Kidney glomerular epithelial cell (primary cell): Measurements from ENCODE around the gene TSPAN9.
"Not testable (repeated sequence)": the region's sequence is repeated elsewhere in the genome, so short reads cannot be mapped to it uniquely, and the experiment has no call there.

Source experiments
- DNase-seq: peaks from one replicate; lab custom pipeline; 2025; lab: John Stamatoyannopoulos, UW

TSPAN9 gene

DNA sequence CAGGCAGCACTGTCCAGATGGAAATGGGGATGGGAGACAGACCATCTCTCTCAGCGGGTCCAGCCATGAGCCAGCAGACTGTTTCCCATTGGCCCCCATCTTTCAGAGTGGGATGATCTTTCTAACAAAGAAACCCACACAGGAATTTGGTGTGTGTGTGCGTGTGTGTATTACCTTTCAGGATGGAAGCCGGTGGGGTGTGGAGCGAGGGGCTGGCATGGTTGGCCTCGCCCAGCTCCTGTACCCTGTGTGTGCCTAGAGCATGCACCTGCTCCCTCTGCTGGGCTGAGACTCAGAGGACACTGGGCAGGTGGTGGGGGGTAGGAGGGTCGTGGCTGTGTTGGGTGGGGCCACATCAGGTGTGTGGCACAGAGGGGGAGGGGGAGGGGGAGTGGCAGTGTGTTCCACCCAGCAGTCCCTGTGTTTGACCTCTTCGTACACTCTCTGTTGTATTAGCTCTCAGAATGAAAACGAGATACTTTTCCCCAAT lies 33.0 kb upstream of the TSPAN9 start:
- DNase-seq = no peak

DNA sequence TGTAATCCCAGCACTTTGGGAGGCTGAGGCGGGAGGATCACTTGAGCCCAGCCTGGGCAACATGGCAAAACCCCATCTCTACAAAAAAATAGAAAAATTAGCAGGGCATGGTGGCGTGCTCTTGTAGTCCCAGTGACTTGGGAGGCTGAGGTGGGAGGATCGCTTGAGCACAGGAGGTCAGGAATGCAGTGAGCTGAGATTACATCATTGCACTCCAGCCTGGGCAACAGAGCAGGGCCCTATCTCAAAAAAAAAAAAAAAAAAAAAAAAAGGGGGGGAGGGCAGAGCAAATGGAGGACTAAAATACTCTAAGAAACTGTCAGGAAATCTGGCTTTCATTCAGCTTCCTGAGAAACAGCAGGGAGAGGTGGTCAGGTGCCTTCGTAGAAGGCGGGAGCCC lies 31.7 kb upstream of the TSPAN9 start:
- DNase-seq = no peak

DNA sequence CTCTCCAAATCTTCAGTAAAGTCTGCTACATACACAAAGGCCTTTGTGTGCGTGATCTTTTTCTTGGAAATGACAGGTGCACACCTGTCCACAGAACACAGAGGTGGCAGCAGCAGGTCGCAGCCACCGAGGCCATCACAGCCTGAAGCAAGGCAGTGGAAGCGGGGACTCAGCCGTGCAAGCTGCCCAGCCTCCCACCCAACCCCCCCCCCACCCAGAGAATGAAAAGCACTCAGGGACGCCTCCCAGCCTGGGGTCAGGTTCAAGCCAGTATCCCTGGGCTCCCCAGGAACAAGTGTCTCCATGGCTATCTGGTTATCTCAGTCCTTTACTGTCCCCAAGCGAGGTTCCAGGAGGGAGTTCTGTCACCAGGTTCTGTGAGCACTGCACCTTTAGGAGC lies 31.2 kb upstream of the TSPAN9 start:
- no peak for DNase-seq

DNA sequence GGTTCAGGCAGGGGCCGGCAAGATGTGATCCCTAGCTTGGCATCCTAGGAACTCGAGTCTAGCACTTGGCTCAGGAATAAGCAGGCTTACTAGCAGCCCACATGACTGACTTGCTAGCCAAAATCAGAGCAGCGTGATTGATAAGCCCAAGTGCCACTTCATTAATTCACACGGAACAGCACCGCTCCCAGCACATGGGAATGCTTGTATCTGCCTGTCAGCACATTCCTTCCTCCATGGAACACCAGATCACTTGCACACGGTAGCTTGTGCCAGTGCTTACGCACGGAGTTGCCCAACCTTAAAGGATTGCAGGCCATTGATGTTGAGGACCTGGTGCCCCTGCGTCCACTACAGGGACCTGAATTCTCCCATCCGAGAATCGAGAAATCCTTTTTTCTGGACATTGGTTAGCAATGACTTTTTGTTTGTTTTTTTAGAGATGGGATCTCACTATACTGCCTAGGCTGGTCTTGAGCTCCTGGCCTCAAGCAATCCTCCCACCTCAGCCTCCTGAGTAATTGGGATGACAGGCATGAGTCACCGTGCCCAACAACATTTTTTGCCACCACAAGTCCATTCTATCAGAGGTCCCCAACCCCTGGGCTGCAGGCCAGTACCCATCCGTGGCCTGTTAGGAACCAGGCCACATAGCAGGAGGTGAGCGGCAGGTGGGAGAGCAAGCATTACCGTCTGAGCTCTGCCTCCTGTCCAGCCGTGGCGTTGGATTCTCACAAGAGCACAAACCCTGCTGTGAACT lies 30.6 kb upstream of the TSPAN9 start:
- no peak for DNase-seq

DNA sequence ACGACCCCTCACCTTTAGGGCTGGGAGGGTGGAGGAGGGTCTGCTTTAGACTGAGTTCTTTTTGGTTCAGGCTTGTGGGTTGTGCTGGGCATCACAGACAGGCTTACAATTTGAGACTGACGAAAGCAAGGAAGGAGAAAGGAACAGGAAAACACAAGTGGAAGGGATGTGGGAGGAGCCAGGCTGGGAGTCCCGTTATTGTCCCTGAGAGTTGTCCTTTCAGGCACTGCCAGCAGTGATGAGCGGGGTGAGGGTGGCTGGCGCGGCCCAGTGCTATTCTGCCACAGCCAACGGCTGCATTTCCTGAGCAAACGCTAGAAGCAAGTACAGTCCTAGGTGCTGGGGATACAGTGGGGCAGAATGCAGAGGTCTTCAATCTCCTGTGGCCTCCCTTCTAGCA lies 29.2 kb upstream of the TSPAN9 start:
- DNase-seq = no peak

DNA sequence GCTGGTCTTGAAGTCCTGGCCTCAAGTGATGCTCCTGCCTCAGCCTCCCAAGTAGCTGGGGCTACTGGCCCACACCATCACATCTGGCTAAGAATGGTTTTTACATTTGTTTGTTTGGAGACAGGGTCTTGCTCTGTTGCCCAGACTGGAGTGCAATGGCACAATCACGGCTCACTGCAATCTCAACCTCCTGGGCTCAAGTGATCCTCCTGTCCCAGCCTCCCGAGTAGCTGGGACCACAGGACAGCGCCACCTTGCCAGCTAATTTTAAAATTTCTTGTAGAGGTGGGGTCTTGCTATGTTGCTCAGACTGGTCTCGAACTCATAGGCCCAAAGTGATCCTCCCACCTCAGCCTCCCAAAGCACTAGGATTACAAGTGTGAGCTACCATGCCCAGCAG lies 28.6 kb upstream of the TSPAN9 start:
- DNase-seq = no peak

DNA sequence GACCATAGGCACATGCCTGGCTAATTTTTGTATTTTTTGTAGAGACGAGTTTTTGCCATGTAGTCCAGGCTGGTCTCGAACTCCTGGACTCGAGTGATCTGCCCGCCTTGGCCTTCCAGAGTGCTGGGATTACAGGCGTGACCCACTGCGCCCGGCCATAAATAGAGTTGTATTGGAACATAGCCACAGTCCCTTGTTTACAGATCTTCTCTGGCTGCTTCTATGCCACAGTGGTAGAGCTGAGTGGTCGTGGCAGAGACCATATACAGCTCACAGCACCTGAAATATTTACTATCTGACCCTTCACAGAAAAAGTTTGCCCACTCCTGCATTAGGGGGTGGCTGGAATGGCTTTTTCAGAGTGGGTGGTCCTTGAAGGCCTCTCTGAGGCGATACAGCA lies 28.0 kb upstream of the TSPAN9 start:
- no peak for DNase-seq

DNA sequence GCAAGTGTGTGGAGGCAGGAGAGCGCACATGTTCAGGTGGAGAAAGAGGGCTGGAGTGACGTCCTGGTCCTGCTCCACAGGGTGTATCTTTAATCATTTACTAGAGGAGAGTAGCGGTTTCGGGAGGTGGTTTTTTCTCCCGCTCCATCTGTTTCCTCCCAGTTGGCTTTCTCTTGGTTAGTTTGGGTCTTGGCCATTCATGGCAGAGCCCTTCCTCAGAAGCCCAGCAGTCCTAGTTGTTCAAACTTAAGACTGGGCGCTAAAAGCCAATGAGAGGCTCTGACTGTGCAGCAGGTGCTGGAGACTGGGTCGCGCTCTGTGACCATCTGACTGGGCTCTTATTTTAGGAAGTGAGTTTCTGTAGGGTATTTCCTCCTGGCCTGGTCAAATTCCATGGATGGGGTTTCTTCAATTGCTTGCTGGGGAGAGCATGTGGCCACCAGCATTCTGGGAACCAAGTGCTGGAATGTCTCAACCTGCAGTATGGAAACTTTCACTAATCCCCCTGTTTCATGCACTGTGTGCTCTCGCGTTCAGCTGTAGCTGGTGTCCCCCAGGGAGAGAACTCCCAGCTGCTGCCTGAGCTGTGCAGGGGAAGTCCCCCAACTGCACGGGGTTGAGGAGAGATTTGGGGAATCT lies 27.4 kb upstream of the TSPAN9 start:
- peak; percentile 44 for DNase-seq

DNA sequence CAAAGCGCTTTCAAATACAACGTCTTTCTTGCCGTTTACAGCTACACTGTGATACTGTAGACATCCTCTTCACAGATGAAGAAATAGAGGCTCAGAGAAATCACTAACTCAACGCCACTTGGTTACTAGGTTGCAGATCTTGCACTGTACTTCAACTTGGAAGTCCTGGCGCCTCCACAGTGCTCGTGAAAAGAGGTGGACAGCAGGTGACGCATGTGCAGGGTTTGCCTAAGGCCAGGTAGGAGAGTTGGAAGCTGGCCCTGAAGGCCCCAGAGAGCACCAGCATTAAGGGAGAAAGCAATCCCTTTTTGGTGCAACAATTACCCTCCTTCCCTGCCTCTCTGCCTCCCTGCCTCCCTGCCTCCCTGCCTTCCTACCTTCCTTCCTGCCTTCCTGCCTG lies 22.8 kb upstream of the TSPAN9 start:
- DNase-seq = no peak

DNA sequence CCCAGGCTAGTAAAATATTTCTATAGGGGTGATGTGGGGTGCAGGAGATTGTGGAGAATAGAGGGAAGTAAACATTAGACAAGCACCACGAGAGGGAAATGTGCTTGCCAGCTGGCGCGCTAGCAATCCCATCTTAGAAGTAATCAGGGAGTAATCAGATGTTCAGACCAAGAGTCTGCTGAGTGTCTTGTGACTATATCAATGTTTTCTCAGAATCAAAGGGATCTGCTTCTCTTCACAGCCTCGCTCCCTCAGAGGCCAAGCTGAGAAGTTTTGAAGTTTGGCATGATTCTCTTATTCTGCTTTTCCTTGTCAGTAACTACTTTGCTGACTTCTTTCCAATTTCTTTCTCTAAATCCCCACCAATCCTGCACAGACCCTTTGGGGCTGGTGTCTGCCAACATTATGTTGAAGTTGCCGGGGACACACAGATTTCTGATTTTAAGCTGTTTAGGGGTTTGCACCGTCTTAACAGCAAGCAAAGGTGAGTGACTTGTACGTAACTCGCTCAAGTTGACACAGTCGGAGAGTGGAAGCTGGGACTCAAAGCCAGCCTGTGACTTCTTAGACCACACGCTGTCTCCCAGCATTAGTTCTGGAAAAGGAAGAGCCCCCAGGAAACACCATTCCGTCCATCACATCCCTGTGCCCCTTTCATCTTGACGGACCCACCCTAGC lies 22.0 kb upstream of the TSPAN9 start:
- no peak for DNase-seq

DNA sequence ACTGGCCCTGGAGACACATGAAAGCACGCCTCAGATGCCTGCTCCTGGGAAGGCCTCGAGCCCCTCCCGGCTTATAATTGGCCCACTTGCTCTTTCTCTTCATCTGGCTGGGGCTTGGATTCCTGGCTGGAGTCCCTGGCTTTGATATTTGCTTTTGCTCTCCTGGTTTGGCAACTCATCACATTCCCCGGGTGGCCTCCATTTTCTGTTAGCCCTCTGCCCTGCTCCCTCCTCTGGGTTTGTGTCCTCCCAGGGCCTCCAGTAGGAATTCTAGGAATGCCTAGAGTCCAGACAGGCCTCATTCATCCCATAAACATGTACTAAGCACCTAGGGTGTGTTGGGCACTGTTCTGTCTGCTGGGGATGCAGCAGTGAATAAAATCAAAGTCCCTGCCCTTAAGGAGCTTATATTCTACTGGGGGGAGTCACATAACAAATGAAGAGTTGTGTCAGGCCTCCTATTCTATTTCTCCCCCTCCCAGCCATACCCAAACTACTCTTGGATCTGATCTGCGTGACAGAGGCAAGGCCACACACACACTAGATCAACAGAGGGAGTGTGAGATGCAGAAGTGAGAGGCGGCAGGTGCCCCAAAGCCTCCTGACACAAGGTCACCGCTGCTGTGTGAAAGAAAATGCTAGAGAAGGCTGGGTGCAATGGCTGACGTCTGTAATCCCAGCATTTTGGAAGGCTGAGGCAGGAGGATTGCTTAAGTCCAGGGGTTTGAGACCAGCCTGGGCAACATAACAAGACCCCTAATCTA lies 21.3 kb upstream of the TSPAN9 start:
- no peak for DNase-seq

DNA sequence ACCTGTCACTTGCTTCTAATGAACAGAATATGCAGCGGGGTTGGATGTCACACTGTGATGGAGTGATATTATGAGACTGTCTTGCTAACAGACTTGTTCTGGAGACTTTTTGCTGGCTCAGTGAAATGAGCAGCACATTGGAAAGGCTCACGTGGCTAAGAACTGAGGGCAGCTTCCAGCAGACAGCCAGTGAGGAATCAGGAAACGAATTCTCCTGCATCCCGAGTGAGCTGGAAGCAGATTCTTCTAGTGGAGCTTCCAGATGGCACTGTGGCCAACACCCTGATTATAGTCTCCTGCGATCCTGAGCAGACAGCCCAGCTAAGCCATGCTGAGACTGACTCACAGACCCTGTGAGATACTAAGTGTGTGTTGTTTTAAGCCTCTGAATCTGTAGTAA lies 16.1 kb upstream of the TSPAN9 start:
- DNase-seq = no peak

DNA sequence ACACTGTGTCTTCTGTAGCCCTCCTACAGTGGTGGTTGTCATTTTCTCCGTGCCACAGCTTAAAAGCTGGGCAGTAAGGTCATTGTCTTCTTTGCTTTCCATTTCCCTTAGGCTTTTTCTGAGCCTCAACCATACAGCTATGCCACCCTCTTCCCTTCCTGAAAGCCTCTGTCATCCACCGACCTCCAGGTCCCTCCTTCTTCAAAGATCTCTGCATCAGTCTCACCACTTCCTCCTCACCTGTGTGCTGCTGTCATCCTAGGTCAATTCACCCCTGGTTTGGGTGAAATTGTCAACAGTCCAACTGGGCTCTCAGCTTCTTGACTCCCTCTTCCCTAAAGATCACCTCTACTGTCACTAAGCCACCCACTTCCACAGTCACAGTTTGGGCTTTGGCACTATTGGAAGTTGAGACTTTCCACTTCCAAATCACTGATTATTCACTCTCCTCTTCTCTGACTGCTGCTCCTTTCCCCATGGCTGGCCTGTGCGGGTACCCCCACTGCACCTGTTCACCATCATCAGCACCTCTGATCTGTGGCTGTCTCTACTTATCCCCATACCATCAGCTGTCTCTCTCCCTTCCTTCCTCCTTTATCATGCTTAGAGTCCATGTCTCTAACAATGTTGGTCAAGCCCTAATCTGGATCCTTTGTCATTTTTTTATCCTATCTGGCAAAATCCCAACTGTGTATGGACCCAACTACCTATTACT lies 15.5 kb upstream of the TSPAN9 start:
- no peak for DNase-seq

DNA sequence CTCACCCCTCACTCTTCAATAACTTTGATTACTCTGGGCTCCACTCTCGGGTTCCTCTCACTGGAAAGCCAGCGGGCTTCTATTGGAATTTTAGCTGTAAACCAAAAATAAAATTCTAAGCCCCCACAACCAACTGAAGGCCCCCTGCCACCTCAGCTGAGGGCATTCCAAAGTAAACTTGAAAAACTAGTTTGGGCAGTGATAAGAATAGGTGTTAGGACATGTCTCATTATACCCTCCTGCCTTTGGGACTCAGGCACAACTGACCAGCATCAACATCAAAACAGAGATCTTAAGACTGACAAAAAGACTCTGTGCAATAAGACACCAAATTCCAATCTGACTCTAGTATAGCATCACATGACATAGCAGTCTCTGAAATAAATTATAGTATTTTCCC lies 11.9 kb upstream of the TSPAN9 start:
- DNase-seq = no peak

DNA sequence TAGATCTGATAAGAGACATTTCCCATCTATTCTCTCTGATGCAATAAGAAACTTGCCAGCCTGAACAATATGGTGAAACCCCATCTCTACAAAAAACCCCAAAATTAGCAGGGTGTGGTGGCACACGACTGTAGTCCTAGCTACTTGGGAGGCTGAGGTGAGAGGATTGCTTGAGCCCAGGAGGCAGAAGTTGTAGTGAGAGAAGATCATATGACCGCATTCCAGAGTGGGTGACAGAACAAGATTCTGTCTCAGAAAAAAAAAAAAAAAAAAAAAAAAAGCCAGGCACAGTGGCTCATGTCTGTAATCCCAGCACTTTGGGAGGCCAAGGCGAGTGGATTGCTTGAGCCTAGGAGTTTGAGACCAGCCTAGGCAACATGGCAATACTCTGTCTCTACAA lies 11.3 kb upstream of the TSPAN9 start:
- DNase-seq = not testable (repeated sequence)

DNA sequence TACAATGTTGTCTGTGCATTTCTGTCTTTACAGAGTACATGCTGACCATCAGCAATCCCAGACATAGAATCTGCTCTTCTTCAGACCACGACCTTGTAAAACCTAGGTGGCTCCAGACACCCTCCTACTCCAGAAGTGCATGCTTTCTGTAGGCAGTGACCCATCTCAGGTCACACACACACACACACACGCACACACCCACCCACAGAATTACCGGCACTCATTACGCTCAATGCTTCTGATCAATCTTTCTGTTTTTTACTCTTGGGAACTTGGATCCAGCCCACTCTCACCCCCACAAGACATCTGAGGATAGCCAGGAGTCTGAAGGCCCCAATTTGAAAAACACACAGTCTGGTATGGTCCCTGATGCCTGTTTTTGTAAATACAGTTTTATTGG lies 7.5 kb upstream of the TSPAN9 start:
- DNase-seq = no peak

DNA sequence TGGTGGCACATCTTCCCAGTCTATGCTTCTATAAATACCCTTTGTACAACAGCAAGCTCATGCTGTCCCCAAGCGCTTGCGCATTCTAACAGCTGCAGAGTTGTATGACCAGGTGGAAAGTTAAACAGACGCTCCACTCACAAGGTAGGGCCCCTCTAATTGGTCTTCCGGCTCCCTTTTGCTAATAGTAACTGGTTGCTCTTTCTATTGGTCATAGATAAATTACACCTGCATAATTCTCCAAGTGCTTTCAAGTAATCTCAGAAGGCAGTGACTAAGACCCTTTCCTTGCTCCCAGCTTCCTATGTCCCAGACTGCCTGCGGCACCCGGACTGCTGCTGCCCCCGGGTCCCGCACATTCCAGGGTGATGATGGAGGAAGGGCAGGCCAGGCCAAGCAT lies 6.1 kb upstream of the TSPAN9 start:
- DNase-seq = peak; percentile 45

DNA sequence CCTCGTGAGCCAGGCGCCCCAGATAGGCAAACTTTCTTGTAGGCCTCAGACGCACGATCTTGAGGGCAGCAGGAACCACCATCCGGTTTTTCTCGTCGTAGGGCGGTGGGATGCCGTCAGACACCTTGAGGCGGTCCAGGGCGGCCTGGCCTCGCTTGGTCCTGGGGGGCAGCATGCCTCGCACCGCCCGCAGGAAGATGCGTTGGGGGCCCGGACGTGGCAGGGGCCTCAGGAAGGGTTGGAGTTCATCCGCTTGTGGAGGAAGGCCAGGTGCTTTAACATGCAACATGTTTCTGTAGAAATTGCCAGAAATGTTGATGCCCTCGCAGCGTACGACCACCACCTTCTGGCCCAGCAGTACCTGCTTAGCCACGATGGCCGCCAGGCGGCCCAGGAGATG lies 5.5 kb upstream of the TSPAN9 start:
- DNase-seq = no peak

DNA sequence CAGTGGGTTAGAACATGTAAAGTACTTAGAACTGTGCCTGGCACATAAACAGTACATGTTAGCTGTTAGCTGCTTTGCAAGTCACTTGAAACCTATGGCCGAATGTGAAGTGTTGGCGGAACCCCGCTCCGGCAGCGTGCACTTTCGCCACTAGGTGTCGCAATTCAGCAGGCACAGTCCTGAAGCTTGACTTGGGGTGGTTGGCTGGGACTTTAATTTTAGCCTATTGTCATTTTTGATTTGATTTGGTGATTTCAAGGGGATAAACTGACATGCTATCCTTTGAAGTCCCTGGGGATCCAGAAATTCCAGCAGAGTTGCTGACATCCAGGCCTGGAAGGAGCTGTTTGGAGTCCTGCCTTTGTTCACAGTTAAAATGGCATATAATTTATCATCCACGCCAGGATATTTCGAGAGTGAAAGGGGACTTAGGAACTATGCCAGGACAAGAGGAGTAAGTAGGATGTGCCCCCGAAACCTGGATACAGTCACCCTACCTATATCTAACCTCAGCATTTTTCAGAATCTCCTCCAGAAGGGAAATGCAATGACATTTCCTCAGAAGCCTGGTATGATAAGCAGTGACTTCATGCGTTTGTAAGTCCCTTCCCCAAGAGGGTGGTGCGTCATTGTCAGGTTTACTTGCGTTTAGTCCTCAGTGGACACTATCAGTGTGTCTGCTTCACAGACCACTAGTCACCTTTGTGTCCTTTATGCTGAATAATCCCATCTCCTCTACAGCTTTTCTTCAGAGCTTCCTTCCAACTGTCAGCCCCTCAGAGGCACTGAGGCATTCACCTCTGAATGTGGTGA lies 3.5 kb upstream of the TSPAN9 start:
- peak; percentile 51 for DNase-seq

DNA sequence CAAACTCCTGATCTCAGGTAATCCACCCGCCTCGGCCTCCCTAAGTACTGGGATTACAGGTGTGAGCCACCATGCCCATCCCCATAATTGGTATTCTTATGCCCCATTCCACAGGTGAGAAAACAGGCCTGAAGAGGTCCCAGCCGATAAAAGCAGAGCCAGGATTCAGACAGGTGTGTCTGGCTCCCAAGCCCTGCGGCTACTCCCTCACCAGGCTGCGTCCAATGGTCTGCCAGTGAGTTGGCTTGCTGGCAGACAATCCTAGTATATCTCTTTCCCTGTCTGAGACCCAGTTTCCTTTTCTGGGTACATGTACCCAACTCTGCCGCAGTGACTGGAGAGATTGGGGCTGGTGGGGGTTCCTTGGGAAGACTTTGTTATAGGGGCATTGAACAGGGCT lies 1.9 kb upstream of the TSPAN9 start:
- no peak for DNase-seq

DNA sequence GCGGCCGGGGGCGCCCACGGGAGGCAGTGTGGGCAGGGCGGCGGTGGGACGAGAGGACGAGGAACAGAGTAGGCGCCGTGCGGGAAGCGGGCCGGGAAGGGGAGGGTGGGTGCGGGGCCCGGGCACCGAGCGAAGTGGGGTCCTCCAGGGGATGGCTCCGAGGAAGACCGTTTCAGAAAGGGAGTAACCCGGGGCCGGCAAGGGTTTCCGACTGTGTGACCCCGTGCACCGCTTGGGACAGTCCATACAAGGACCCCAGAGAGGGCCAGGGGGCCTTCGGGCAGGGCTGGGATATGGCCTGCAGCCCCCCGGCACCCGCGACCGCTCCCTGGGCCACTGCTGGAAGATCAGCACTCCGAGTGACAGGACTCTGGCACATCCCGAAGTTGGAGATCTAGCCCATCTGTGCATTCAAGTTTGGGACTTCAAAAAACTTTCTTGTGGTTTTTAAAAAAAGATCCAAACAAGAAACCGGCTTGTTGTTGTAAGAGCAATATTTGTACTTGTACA lies 448 bp downstream of the TSPAN9 start:
- DNase-seq = no peak
